OCI-LY1 (cell line): ENCODE results near the gene MRPL54.

ENCODE experiments used
- EZH2 ChIP-seq: fragments of 200-600 bp; sonication (generic), shearing (Covaris generic); IDR thresholded peaks from 2 replicates; pipeline ENCODE4 v1.8.0; 2017; ENCODE audit warnings: borderline replicate concordance, mixed run types, mild to moderate bottlenecking, antibody characterized with exemption, low read length, moderate library complexity, mixed read lengths
- TF ChIP-seq, protein P1 (sequence below): fragments of 200-600 bp; sonication (generic), shearing (Covaris generic); IDR thresholded peaks from 2 replicates; pipeline ENCODE4 v1.5.1; 2017; ENCODE audit warnings: mild to moderate bottlenecking, antibody characterized with exemption, low read length, moderate library complexity, mixed read lengths

DNA sequence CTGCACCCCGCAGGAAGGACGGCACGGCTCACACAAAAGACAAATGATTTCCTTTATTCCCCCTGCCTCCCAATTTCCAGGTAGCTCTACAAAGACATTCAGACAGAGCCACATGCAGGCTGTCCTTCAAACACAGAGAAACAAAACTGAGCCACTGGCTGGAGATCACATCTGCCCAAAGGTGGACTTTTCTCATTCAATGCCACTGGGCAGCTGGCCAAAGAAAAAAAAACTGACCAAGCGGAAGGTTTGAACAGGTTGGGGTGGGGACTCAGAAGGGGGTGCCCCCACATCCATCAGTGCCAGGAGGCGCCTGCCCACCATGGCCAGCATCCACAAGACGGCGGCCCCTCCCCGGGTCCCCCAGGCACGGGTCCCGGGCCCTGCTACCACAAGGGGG is 41.5 kb downstream of the MRPL54 start:
- TF ChIP-seq EZH2 = no peak
- TF ChIP-seq, protein P1, sequence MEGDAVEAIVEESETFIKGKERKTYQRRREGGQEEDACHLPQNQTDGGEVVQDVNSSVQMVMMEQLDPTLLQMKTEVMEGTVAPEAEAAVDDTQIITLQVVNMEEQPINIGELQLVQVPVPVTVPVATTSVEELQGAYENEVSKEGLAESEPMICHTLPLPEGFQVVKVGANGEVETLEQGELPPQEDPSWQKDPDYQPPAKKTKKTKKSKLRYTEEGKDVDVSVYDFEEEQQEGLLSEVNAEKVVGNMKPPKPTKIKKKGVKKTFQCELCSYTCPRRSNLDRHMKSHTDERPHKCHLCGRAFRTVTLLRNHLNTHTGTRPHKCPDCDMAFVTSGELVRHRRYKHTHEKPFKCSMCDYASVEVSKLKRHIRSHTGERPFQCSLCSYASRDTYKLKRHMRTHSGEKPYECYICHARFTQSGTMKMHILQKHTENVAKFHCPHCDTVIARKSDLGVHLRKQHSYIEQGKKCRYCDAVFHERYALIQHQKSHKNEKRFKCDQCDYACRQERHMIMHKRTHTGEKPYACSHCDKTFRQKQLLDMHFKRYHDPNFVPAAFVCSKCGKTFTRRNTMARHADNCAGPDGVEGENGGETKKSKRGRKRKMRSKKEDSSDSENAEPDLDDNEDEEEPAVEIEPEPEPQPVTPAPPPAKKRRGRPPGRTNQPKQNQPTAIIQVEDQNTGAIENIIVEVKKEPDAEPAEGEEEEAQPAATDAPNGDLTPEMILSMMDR = no peak
